ENCODE results near the gene MLLT3.

The MLLT3 gene

GRCh38 chr9:20303996-20304395 lies 318.3 kb downstream of the MLLT3 start:
- no peak for DNase-seq (ENCODE audit: low read depth in 2 of 2)

GRCh38 chr9:20303066-20303465 lies 319.2 kb downstream of the MLLT3 start:
- DNase-seq (ENCODE audit: low read depth in 2 of 2): no peak

GRCh38 chr9:20302197-20302596 lies 320.1 kb downstream of the MLLT3 start:
- no peak for DNase-seq (ENCODE audit: low read depth in 2 of 2)

GRCh38 chr9:20300430-20301115 lies 321.7 kb downstream of the MLLT3 start:
- DNase-seq (ENCODE audit: low read depth in 2 of 2): no peak

- DNase-seq (ENCODE audit: low read depth in 2 of 2): no peak
Measured at GRCh38 chr9:20297646-20298084, 324.6 kb downstream of the MLLT3 start.

- no peak for DNase-seq (ENCODE audit: low read depth in 2 of 2)
Measured at GRCh38 chr9:20295555-20295954, 326.7 kb downstream of the MLLT3 start.

- DNase-seq (ENCODE audit: low read depth in 2 of 2): no peak
Measured at GRCh38 chr9:20294046-20294750, 328.1 kb downstream of the MLLT3 start.

GRCh38 chr9:20292002-20292401 lies 330.3 kb downstream of the MLLT3 start:
- DNase-seq (ENCODE audit: low read depth in 2 of 2): no peak

All from stimulated activated CD8-positive, alpha-beta memory T cell treated with anti-CD3 and anti-CD28 coated beads, Interleukin-2, amount 100 ng/mL, for 48 hours (primary cell).